ENCODE measurements around the gene CASD1. TPM values are rescaled to one million over a fixed set of nuclear protein-coding genes. Genes with fewer than 3 reads are reported as not detected.

CASD1 gene
- total and polyA plus RNA-seq, 10 of the 15 experiments (the other 5 are each of a cell fraction or from before 2014, with no cell fraction given), result 4.0 to 18.6 (median 10.7) TPM

GRCh38 chr7:94559972-94560371 lies 50.4 kb downstream of the CASD1 start (continued):
- TF ChIP-seq PRDM15 (CRISPR knock-in tag; IDR thresholded peaks at IDR 0.05) (no peak), BCLAF1 (IDR thresholded peaks at IDR 0.05) (no peak), JUNB (IDR thresholded peaks at IDR 0.05) (no peak)

- ChIA-PET SMC1A (ENCODE audit: uncharacterized antibody, unreplicated experiment) (no interaction called here), RAD21 (ENCODE audit: unreplicated experiment) (interaction anchor here (0.7 kb wide), 1 partner anchor 81 kb away, joined by 3 read pairs; no protein-coding TSS in a partner anchor), POLR2A (no interaction called here), CTCF (no interaction called here)
- Histone ChIP-seq H3K79me2 (ENCODE audit: control insufficient read depth, insufficient read depth, low read length) (no peaks in the 10 kb centered on the region), H3K4me2 (ENCODE audit: control insufficient read depth, insufficient read depth) (no peak overlapping the region), H2AFZ (ENCODE audit: control insufficient read depth, low read depth, low read length) (no peak overlapping the region), H3K4me3 (no peak overlapping the region), H3K9ac (ENCODE audit: control insufficient read depth, insufficient read depth, low read length) (no peak overlapping the region), H3K27me3 (replicated peaks in 1 of 2; ENCODE audit: control insufficient read depth in 2 of 2, insufficient read depth in 2 of 2, low read length in 1 of 2) (no peaks in the 10 kb centered on the region), H3K9me3 (replicated peaks; ENCODE audit: control insufficient read depth, insufficient read depth, low read length) (no peaks in the 10 kb centered on the region), H4K20me1 (ENCODE audit: control insufficient read depth, insufficient read depth) (no peaks in the 10 kb centered on the region), H3K4me1 (ENCODE audit: control insufficient read depth, insufficient read depth, low read length) (no peaks in the 10 kb centered on the region), H3K27ac (ENCODE audit: control insufficient read depth, insufficient read depth) (no peak overlapping the region), H3K36me3 (ENCODE audit: control insufficient read depth in 2 of 2, insufficient read depth in 2 of 2, low read length in 1 of 2) (no peaks in the 10 kb centered on the region; a peak in 2 of 4 replicates)
- ATAC-seq (no peak), DNase-seq (ENCODE audit: low read depth, low spot score) (no peak), FAIRE-seq (no peak)
- in situ Hi-C loops (cut with MboI), result no loop called here
- no TSS peak for BruUV-seq (replicated peaks)
- intact Hi-C loops (cut with micrococcal nuclease; ENCODE audit: unreplicated experiment), result no loop called here
- 93% methylated on average over 2 of the region's 2 CpGs for WGBS (ENCODE audit: insufficient coverage, insufficient replicate concordance, low lambda C conversion rate, missing lambda C conversion rate)
- TF ChIP-seq RFX5 (IDR thresholded peaks at IDR 0.05; ENCODE audit: low read depth, low read length), result no peak
- TF ChIP-seq HSF1 (IDR thresholded peaks at IDR 0.05; ENCODE audit: low read depth, low read length), result no peak
- TF ChIP-seq PRDM15 (CRISPR knock-in tag; IDR thresholded peaks at IDR 0.05), result no peak
- TF ChIP-seq TAF1 (IDR thresholded peaks at IDR 0.05; ENCODE audit: borderline replicate concordance, low read depth, low read length), result no peak
- no peak for TF ChIP-seq RCOR1 (conservative IDR thresholded peaks at IDR 0.05; ENCODE audit: low read depth, low read length)
- TF ChIP-seq SREBF1 (IDR thresholded peaks at IDR 0.05; ENCODE audit: low read length), result no peak
- no peak for TF ChIP-seq NFIC (IDR thresholded peaks at IDR 0.05; ENCODE audit: low read depth, low read length)
- TF ChIP-seq NBN (IDR thresholded peaks at IDR 0.05), result no peak
Observed at GRCh38 chr7:94561841-94562514, 52.4 kb downstream of the CASD1 start.

Measured in GM12878 (cell line).